ENCODE data around the gene PRSS53. TPM values are rescaled to one million over a fixed set of nuclear protein-coding genes. Genes with fewer than 3 reads are reported as not detected.
"Not testable (repeated sequence)": the region's sequence is repeated elsewhere in the genome, so short reads cannot be mapped to it uniquely, and the experiment has no call there.

The PRSS53 gene
- total RNA-seq, 1 donor from 2014 or later = 1.6 TPM

GRCh38 chr16:31108035-31108793 is 19.5 kb upstream of the PRSS53 start, which contains the start of gene BCKDK:
TSS of gene BCKDK (plus strand) at chr16:31108386. CDS start at chr16:31109224, 838 bp downstream.
- DNase-seq (ENCODE audit: low read depth) = no peak
- Histone ChIP-seq H3K27me3 (ENCODE audit: control insufficient read depth, insufficient read depth, low read length) (no peaks in the 10 kb centered on the region), H3K36me3 (ENCODE audit: control insufficient read depth, insufficient read depth, low read length) (peaks cover 2% of the 10 kb centered on the region), H3K4me3 (ENCODE audit: low read depth, low read length) (peak within 1 kb of the TSS; percentile 98)
- no peak for TF ChIP-seq CTCF (IDR thresholded peaks at IDR 0.05; ENCODE audit: insufficient read depth, low read length, poor library complexity, severe bottlenecking)

GRCh38 chr16:31107465-31107867 is 18.7 kb upstream of the PRSS53 start:
- H3K27me3 ChIP-seq (ENCODE audit: control insufficient read depth, insufficient read depth, low read length) = no peaks in the 10 kb centered on the region
- no peak for DNase-seq (ENCODE audit: low read depth)
- no peak for TF ChIP-seq CTCF (IDR thresholded peaks at IDR 0.05; ENCODE audit: insufficient read depth, low read length, poor library complexity, severe bottlenecking)
- H3K36me3 ChIP-seq (ENCODE audit: control insufficient read depth, insufficient read depth, low read length) = peaks cover 2% of the 10 kb centered on the region
- no peak overlapping the region for H3K4me3 ChIP-seq (ENCODE audit: low read depth, low read length)

GRCh38 chr16:31106509-31107464 is 18.0 kb upstream of the PRSS53 start:
- no peak overlapping the region for H3K4me3 ChIP-seq (ENCODE audit: low read depth, low read length)
- no peak for TF ChIP-seq CTCF (IDR thresholded peaks at IDR 0.05; ENCODE audit: insufficient read depth, low read length, poor library complexity, severe bottlenecking)
- no peaks in the 10 kb centered on the region for H3K27me3 ChIP-seq (ENCODE audit: control insufficient read depth, insufficient read depth, low read length)
- H3K36me3 ChIP-seq (ENCODE audit: control insufficient read depth, insufficient read depth, low read length) = peaks cover 2% of the 10 kb centered on the region
- DNase-seq (ENCODE audit: low read depth) = no peak

GRCh38 chr16:31105677-31106213 is 17.0 kb upstream of the PRSS53 start:
- H3K27me3 ChIP-seq (ENCODE audit: control insufficient read depth, insufficient read depth, low read length) = no peaks in the 10 kb centered on the region
- peak; percentile 83 for TF ChIP-seq CTCF (IDR thresholded peaks at IDR 0.05; ENCODE audit: insufficient read depth, low read length, poor library complexity, severe bottlenecking)
- H3K36me3 ChIP-seq (ENCODE audit: control insufficient read depth, insufficient read depth, low read length) = no peaks in the 10 kb centered on the region
- H3K4me3 ChIP-seq (ENCODE audit: low read depth, low read length) = no peak overlapping the region
- DNase-seq (ENCODE audit: low read depth) = no peak

- not testable (repeated sequence) for DNase-seq (ENCODE audit: low read depth); H3K36me3 ChIP-seq (ENCODE audit: control insufficient read depth, insufficient read depth, low read length); H3K27me3 ChIP-seq (ENCODE audit: control insufficient read depth, insufficient read depth, low read length); H3K4me3 ChIP-seq (ENCODE audit: low read depth, low read length)
These were observed 12.3 kb upstream of the PRSS53 start for GRCh38 chr16:31100876-31101641.

Measured in kidney epithelial cell (primary cell).